Upper lobe of left lung (tissue), 4 donors: ENCODE measurements around the gene SLC2A3.

Experiments used
- EP300 ChIP-seq, 4 donors: sonication (generic); formaldehyde crosslinking; IDR thresholded peaks; one replicate each; pipeline ENCODE4 v1.5.1; 2017; ENCODE audit warnings: antibody characterized with exemption in 4 of 4, control low read depth in 2 of 4
- TF ChIP-seq, protein P1 (sequence below), 6 experiments: fragments of 450-650 bp in 4 of 6; fragments of 200-600 bp in 2 of 6; sonication (generic) in 2 of 6; IDR thresholded peaks; one replicate each; pipeline ENCODE4 v1.5.1; 2016 to 2019; ENCODE audit warnings: antibody characterized with exemption in 6 of 6

DNA sequence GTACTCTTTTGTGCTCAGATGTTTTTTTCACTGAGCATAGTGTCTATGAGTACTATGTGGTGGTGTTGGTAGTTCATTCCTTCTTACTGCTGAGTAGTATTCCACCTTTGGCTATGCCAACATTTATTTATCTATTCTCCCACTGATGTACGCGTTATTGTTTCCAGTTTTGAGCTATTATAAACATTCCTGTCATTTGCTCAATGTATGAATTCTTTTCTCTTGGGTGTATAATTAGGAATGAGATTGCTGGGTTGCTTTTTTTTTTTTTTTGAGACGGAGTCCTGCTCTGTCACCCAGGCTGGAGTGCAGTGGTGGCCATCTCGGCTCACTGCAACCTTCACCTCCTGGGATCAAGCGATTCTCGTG lies 37.5 kb upstream of the SLC2A3 start:
- TF ChIP-seq, protein P1, sequence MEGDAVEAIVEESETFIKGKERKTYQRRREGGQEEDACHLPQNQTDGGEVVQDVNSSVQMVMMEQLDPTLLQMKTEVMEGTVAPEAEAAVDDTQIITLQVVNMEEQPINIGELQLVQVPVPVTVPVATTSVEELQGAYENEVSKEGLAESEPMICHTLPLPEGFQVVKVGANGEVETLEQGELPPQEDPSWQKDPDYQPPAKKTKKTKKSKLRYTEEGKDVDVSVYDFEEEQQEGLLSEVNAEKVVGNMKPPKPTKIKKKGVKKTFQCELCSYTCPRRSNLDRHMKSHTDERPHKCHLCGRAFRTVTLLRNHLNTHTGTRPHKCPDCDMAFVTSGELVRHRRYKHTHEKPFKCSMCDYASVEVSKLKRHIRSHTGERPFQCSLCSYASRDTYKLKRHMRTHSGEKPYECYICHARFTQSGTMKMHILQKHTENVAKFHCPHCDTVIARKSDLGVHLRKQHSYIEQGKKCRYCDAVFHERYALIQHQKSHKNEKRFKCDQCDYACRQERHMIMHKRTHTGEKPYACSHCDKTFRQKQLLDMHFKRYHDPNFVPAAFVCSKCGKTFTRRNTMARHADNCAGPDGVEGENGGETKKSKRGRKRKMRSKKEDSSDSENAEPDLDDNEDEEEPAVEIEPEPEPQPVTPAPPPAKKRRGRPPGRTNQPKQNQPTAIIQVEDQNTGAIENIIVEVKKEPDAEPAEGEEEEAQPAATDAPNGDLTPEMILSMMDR (IDR thresholded peaks at IDR 0.05), result no peak
- TF ChIP-seq EP300 (IDR thresholded peaks at IDR 0.05), result no peak
